Measurements from ENCODE around the gene ZFYVE21.
"Not testable (repeated sequence)": the region's sequence is repeated elsewhere in the genome, so short reads cannot be mapped to it uniquely, and the experiment has no call there.

Gene ZFYVE21

GRCh38 chr14:103770902-103771301 is 55.3 kb downstream of the ZFYVE21 start:
- TF ChIP-seq, protein P1, sequence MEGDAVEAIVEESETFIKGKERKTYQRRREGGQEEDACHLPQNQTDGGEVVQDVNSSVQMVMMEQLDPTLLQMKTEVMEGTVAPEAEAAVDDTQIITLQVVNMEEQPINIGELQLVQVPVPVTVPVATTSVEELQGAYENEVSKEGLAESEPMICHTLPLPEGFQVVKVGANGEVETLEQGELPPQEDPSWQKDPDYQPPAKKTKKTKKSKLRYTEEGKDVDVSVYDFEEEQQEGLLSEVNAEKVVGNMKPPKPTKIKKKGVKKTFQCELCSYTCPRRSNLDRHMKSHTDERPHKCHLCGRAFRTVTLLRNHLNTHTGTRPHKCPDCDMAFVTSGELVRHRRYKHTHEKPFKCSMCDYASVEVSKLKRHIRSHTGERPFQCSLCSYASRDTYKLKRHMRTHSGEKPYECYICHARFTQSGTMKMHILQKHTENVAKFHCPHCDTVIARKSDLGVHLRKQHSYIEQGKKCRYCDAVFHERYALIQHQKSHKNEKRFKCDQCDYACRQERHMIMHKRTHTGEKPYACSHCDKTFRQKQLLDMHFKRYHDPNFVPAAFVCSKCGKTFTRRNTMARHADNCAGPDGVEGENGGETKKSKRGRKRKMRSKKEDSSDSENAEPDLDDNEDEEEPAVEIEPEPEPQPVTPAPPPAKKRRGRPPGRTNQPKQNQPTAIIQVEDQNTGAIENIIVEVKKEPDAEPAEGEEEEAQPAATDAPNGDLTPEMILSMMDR (IDR thresholded peaks at IDR 0.05; ENCODE audit: control insufficient read depth, insufficient read depth, low read depth, low read length, missing control alignments), result no peak
- DNase-seq (ENCODE audit: low read depth), result no peak
- H3K4me3 ChIP-seq (ENCODE audit: control insufficient read depth, low read depth, low read length), result no peak overlapping the region

DNA sequence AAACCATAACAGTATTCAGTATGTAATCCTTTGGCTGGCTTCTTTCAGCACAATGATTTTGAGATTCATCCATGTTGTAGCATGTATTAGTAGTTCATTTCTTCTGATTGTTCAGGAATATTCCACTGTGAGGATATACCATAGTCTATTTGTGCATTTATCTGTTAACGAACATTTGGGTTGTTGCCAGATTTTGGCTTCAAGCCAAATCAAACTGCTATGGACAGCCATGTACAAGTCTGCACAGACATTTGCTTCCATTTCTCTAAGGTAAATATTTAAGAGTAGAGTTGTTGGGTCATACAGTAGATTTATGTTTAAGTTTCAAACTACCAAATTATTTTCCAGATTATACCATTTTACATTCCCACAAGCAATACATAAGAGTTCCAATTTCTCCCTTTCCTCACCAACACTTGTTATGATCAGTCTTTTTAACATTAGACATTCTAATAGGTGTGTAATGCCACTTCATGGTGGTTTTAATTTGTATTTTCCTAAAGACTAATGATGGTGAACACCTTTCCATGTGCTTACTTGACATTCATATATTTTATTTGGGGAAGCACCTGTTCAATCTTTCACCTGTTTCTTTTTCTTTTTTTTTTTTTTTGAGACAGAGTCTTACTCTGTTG is 56.6 kb downstream of the ZFYVE21 start:
- no peak overlapping the region for H3K4me3 ChIP-seq (ENCODE audit: control insufficient read depth, low read depth, low read length)
- DNase-seq (ENCODE audit: low read depth), result no peak
- TF ChIP-seq, protein P1 (IDR thresholded peaks at IDR 0.05; ENCODE audit: control insufficient read depth, insufficient read depth, low read depth, low read length, missing control alignments), result no peak

GRCh38 chr14:103773521-103773920 is 57.9 kb downstream of the ZFYVE21 start:
- DNase-seq (ENCODE audit: low read depth), result no peak
- TF ChIP-seq, protein P1 (IDR thresholded peaks at IDR 0.05; ENCODE audit: control insufficient read depth, insufficient read depth, low read depth, low read length, missing control alignments), result no peak
- no peak overlapping the region for H3K4me3 ChIP-seq (ENCODE audit: control insufficient read depth, low read depth, low read length)

DNA sequence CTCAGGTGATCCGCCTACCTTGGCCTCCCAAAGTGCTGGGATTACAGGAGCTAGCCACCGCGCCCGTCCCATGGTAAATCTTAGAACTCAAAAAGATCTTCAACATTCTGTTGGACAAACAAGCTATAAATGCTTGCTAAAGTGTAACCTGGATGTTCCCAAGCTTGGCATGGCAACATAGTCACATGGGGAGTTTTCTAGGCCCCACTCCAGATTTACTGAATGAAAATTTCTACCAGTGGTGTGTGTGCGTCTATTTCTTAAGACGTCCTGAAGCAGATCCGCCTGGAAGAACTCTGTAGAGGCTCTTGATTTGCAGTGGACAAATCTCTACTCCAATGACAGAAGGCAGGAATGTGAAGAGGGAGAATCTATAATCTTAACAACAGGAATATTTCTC is 59.9 kb downstream of the ZFYVE21 start:
- TF ChIP-seq, protein P1 (IDR thresholded peaks at IDR 0.05; ENCODE audit: control insufficient read depth, insufficient read depth, low read depth, low read length, missing control alignments), result no peak
- DNase-seq (ENCODE audit: low read depth), result no peak
- no peak overlapping the region for H3K4me3 ChIP-seq (ENCODE audit: control insufficient read depth, low read depth, low read length)

- not testable (repeated sequence) for H3K4me3 ChIP-seq (ENCODE audit: control insufficient read depth, low read depth, low read length); DNase-seq (ENCODE audit: low read depth)
These were observed 60.7 kb downstream of the ZFYVE21 start for GRCh38 chr14:103776319-103776718.

DNA sequence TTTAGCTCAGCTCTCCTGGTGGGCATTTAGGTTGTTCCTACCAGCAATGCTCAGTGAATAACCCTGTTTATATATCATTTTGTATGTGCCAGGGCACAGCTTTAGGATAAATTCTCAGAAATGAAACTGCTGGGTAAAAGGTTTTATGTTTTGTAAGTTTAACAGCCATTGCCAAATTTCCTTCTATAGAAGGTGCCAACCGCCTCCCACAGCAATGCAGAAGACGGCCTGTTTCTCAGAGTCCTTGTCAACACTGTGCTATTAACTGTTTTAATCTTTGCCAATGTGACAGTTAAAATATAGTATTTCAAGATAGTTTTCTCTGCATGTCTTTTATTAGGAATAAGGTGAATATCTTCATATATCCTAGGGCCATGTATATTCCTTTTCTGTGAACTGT is 66.8 kb downstream of the ZFYVE21 start:
- TF ChIP-seq, protein P1 (IDR thresholded peaks at IDR 0.05; ENCODE audit: control insufficient read depth, insufficient read depth, low read depth, low read length, missing control alignments), result no peak
- DNase-seq (ENCODE audit: low read depth), result no peak
- H3K4me3 ChIP-seq (ENCODE audit: control insufficient read depth, low read depth, low read length), result no peak overlapping the region
